Ishikawa (cell line): ENCODE results near the gene TAGAP.

Source experiments
- CEBPB ChIP-seq: IDR thresholded peaks from 2 replicates; pipeline ENCODE4 v1.6.1; 2012
- CREB1 ChIP-seq: IDR thresholded peaks from 2 replicates; pipeline ENCODE4 v1.6.1; 2012; ENCODE audit warnings: low read depth
- EGR1 ChIP-seq: IDR thresholded peaks from 2 replicates; pipeline ENCODE4 v1.6.1; 2012
- EP300 ChIP-seq: IDR thresholded peaks from 2 replicates; pipeline ENCODE4 v1.6.1; 2012; ENCODE audit warnings: borderline replicate concordance
- FOXM1 ChIP-seq: IDR thresholded peaks from 2 replicates; pipeline ENCODE4 v1.6.1; 2012; ENCODE audit warnings: low read depth, borderline replicate concordance
- MAX ChIP-seq: IDR thresholded peaks from 2 replicates; pipeline ENCODE4 v1.6.1; 2012
- NFIC ChIP-seq: IDR thresholded peaks from 2 replicates; pipeline ENCODE4 v1.6.1; 2012
- RAD21 ChIP-seq: IDR thresholded peaks from 2 replicates; pipeline ENCODE4 v1.6.1; 2012; ENCODE audit warnings: low read depth
- REST ChIP-seq: IDR thresholded peaks from 2 replicates; pipeline ENCODE4 v1.6.1; 2012; ENCODE audit warnings: low read depth, mild to moderate bottlenecking
- TAF1 ChIP-seq: IDR thresholded peaks from 2 replicates; pipeline ENCODE4 v1.6.1; 2012; ENCODE audit warnings: low read depth, mild to moderate bottlenecking
- TCF12 ChIP-seq: IDR thresholded peaks from 2 replicates; pipeline ENCODE4 v1.6.1; 2012; ENCODE audit warnings: low read depth
- TEAD4 ChIP-seq: IDR thresholded peaks from 2 replicates; pipeline ENCODE4 v1.6.1; 2012
- YY1 ChIP-seq: IDR thresholded peaks from 2 replicates; pipeline ENCODE4 v1.6.1; 2012; ENCODE audit warnings: low read depth
- ZBTB7A ChIP-seq: IDR thresholded peaks from 2 replicates; pipeline ENCODE4 v1.6.1; 2012; ENCODE audit warnings: low read depth

- TF ChIP-seq REST (no peak), ZBTB7A (no peak), MAX (no peak), YY1 (no peak), EP300 (no peak), TEAD4 (no peak), RAD21 (no peak), TAF1 (no peak), CEBPB (no peak), TCF12 (no peak), EGR1 (no peak), NFIC (no peak), CREB1 (no peak), FOXM1 (no peak)
Observed at GRCh38 chr6:159031846-159032245, 12.9 kb downstream of the TAGAP start.
